D721Med (cell line): ENCODE measurements around the gene NHEJ1.

Experiments used
- DNase-seq: peaks from one replicate; pipeline ENCODE4 v3.0.0; 2011; ENCODE audit warnings: low spot score; ENCODE audit not compliant: insufficient read length
- FAIRE-seq: peaks from 2 replicates; lab custom pipeline; 2011; peaks lifted over from hg19 to GRCh38; lab: Jason Lieb, UNC
- TF ChIP-seq, protein P1 (sequence below): IDR thresholded peaks from 2 replicates; pipeline ENCODE4 v1.5.1; 2012; ENCODE audit warnings: mild to moderate bottlenecking, control low read depth; ENCODE audit not compliant: insufficient read depth; ENCODE audit errors: missing control alignments

NHEJ1 gene

DNA sequence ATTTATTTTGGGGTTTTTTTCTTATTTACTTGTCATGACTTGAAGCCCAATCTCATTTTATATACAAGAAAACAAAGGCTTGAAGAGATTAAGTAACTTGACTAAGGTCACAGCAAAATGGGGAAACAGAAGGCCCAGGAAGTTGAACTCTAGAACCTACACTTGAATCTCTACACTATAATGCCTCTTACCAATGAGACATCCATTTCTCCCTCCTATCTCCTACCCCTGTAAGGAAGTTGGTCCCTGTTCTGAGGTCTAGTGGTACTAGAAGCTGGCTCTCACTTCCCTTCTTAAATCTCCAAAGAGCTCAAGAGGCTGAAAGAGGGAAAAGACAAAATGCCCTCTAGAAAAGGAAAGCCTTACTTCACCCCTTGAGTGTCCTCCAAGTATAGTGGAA, 74.4 kb downstream of the NHEJ1 start:
- FAIRE-seq (no peak), DNase-seq (no peak)
- TF ChIP-seq, protein P1, sequence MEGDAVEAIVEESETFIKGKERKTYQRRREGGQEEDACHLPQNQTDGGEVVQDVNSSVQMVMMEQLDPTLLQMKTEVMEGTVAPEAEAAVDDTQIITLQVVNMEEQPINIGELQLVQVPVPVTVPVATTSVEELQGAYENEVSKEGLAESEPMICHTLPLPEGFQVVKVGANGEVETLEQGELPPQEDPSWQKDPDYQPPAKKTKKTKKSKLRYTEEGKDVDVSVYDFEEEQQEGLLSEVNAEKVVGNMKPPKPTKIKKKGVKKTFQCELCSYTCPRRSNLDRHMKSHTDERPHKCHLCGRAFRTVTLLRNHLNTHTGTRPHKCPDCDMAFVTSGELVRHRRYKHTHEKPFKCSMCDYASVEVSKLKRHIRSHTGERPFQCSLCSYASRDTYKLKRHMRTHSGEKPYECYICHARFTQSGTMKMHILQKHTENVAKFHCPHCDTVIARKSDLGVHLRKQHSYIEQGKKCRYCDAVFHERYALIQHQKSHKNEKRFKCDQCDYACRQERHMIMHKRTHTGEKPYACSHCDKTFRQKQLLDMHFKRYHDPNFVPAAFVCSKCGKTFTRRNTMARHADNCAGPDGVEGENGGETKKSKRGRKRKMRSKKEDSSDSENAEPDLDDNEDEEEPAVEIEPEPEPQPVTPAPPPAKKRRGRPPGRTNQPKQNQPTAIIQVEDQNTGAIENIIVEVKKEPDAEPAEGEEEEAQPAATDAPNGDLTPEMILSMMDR, result no peak

DNA sequence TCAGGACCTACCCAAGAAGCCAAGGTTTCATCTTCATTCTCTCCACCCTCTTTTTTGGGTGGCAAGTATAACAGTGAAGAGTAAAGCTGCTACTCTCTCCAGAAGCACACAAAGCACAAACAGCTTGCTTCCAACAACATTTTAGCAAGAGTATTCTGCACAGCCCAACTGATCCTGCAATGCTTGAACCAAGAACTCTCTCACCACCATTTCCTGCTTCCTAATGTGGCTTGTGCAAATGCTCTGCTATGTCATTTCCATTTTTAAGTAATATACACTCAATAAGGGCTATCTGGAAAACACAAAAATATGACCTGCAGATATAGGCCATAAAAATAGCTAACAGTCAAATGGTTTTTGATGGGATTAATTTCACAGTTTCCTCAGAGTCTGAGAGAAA, 75.8 kb downstream of the NHEJ1 start:
- no peak for FAIRE-seq
- TF ChIP-seq, protein P1, result no peak
- DNase-seq, result no peak

DNA sequence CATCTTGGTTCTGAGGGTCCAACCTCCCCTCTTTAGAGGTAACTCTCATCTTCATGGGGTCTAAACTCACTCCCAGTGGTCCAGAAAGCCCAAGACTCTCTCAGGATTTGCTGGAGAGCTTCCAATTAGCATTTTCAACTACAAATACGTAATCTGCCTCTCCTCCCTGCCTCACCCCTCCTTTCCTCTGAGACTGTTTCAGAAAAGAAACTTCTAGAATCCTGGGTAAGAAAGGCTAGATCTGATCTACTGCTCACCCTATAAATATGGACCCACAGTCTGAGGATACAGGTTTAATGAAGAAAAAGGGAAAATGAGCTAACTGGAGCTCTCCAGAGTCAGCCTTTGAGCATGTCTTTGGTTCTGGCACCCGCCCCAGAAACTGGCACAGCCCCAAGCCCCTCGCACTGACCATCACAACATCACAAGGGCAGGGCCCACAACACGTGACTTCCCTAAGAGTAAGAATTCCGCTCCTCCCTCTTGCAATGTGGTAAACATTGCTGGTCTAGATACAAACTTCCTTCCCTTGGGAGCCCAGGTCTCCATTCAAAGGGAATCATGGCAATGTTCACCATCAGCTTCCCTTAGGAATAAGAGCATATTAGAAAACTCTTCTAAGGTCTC, 78.2 kb downstream of the NHEJ1 start:
- TF ChIP-seq, protein P1, result no peak
- no peak for DNase-seq

DNA sequence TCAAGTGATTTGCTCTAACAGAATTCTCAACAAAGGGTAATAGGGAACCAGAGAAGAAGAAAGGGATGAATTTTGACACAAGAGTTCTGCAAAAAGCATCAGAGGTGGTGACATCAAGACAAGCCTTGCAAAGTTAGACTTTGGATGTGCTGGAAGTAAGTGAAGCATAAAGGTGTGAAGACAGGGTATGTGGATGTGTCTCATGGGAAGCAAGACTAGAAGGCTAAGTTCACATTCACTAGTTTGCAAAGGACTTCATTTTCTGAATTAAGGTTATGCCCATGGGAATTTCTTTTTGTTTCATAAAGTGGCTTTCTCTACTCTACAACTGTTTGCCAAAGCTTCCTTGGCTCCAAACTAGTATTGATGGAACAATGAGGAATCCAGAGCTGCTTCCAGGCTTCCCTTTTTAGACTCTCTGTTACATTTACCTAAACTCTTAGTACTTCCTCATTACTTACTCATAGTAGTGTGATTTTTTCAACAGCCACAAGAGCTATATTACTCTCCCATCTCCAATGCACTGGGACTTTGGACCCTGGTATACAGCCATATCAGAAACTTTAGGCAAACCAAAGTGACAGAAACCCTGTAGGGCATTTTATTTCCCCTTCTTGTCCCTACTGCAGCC, 78.8 kb downstream of the NHEJ1 start:
- TF ChIP-seq, protein P1, result no peak
- no peak for FAIRE-seq
- DNase-seq, result no peak

More for the DNA sequence above, 78.2 kb downstream of the NHEJ1 start:
- FAIRE-seq, result no peak

DNA sequence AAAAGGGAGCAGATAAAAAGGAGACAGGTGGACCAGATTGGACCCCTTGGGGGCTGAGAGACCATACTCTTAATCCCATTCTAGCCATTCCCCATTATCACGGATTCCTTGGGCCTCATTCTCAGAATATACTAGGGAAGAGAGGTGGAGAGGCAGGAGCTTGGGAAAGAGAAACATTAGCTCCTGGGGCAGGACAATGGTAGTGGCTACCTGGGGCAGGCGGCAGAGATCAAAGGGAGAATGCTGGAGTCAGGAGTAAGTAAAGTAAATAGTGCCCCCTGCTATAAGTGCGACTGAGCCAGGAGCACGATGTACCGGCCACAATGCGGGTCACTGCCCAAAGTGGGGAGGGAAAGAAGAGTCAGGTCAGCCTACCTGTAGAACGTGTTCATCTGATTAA, 79.5 kb downstream of the NHEJ1 start:
- FAIRE-seq (no peak), DNase-seq (no peak)
- TF ChIP-seq, protein P1, result no peak

DNA sequence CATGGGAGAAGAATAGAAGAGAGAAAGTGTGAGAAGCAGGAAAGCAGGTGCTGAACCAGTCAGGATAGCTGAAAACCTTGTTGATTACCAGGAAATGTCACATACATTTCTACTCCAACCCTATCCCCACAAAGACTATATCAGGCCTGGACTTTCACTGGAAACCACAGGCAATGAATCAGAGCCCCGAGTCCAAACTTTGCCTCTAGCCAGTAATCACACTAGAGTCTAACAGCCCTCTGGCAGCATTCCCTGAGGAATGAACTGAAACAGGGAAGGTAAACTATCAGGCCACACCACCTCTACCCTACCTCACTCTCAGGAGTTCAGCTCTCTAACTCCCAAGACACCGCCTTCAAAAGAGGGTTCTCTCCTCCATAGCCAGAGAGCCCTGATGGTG, 81.2 kb downstream of the NHEJ1 start:
- DNase-seq, result no peak
- FAIRE-seq, result no peak
- TF ChIP-seq, protein P1, result no peak

DNA sequence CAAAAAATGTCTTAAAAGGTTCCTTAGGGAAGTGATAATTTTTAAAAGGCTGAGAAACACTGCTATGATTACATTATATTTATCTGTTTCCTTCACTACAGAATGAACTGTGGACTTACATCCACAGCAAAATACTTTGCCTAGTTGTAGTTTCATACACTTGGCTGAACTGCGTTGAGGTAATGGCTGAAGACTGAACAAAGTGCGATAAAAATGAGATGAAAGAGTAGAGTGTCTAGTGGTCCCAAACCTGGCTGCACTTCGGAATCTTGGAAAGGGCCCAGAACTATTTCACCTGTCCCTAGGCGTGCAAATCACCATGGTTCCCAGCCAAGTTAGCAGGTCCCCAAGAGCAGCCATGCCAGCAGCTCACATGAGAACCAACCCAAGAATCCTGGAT, 81.7 kb downstream of the NHEJ1 start:
- DNase-seq (no peak), FAIRE-seq (no peak)
- TF ChIP-seq, protein P1, result no peak
